HepG2 (cell line): ENCODE measurements around the gene LBX2.

Experiments used
- CCDC6 ChIP-seq: sonication (generic); formaldehyde crosslinking; IDR thresholded peaks from 2 replicates; pipeline ENCODE4 v1.8.1; 2022; ENCODE audit warnings: mild to moderate bottlenecking, missing genetic modification reagents, moderate library complexity
- CTCF ChIP-seq: sonication (generic); formaldehyde crosslinking; IDR thresholded peaks from 2 replicates; pipeline ENCODE4 v1.5.0; 2020; ENCODE audit warnings: mild to moderate bottlenecking, missing genetic modification reagents, moderate library complexity
- USF2 ChIP-seq, 2 experiments: sonication (generic) in 1 of 2; formaldehyde crosslinking in 1 of 2; IDR thresholded peaks; 2 replicates each; pipeline versions ENCODE4 v1.5.1 to v1.6.1; 2011 to 2020; ENCODE audit warnings: borderline replicate concordance in 1 of 2, low read depth in 1 of 2, low read length in 1 of 2, mild to moderate bottlenecking in 1 of 2, missing genetic modification reagents in 1 of 2, moderate library complexity in 1 of 2

GRCh38 chr2:74474481-74474880, 24.9 kb downstream of the LBX2 start:
- TF ChIP-seq USF2 (IDR thresholded peaks at IDR 0.05; ENCODE audit: low read depth, low read length) (no peak), USF2 (CRISPR knock-in tag; IDR thresholded peaks at IDR 0.05; ENCODE audit: borderline replicate concordance) (no peak), CTCF (CRISPR knock-in tag) (no peak), CCDC6 (CRISPR knock-in tag) (no peak)
